Measurements from ENCODE around the gene NKG7. TPM values are rescaled to one million over a fixed set of nuclear protein-coding genes. Genes with fewer than 3 reads are reported as not detected.

Gene NKG7
- total RNA-seq, 1 experiment from 2014 or later = not detected

GRCh38 chr19:51364200-51365106 is 8.0 kb downstream of the NKG7 start:
- DNase-seq (ENCODE audit: low read depth) = no peak

DNA sequence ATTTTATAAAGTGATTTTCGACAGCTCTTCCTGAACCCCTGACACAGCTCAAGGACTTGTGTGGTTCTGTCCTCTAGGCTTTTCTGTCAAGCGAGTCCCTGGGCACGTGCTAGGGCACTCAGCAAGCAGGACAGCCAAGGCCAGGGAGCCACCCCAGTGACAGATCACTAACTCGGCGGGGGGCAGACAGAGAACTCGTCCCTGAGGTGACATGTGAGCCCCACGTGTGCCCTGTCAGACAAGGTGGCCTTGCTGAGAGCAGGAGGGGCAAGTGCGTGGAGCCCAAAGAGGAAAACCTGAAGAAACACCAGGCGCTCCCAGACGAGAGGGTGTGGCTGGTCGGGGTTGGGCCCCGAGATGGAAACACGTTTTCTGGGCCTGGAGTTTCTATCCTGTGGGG is 11.2 kb downstream of the NKG7 start:
- no peak for DNase-seq (ENCODE audit: low read depth)

DNA sequence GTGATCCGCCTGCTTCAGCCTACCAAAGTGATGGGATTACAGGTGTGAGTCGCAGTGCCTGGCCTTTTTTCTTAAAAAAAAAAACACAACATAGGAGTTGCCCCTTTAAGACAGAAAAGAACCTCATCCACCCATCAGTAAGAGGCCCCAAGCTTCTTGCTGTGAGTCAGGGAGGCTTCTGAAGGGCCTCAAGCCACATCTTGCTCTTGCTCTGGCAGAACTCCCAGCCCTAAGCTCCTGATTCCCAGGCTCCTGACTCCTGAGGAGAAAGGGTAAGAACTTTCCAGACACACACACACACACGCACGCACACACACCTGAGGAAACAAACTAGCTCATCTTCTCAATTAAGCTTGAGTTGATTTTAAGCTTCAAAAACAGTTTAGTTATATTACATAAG is 13.2 kb downstream of the NKG7 start:
- peak; percentile 77 for DNase-seq (ENCODE audit: low read depth)

GRCh38 chr19:51357952-51358351 is 14.5 kb downstream of the NKG7 start:
- DNase-seq (ENCODE audit: low read depth) = no peak

DNA sequence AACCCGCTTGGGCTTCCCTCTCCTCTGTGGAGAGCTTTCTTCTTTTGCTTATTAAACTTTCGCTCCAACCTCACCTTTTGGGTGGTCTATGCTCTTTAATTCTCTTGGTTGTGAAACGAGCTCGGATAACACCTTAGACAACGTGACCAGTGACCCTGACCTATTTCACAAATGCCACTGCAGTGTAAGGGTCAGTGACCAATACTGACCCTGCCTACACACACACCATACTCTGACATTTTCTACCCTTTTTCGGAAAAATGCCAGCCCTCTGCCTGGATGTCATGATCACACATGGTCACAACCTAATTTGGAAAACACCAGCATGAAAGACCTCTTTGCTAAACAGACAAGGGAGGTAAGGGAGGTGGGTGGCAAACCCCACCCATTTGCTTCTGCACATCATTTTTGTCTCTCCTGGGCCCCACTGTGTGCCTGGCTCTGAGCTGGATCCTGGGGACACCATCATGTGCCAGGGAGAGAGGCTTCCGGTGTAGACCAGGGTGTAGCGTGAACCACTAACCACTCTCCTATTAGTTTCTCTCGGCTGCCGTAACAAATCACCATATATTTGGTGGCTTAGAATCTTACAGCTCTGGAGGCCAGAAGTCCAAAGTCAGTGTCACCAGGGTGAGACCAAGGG is 16.2 kb downstream of the NKG7 start:
- no peak for DNase-seq (ENCODE audit: low read depth)

DNA sequence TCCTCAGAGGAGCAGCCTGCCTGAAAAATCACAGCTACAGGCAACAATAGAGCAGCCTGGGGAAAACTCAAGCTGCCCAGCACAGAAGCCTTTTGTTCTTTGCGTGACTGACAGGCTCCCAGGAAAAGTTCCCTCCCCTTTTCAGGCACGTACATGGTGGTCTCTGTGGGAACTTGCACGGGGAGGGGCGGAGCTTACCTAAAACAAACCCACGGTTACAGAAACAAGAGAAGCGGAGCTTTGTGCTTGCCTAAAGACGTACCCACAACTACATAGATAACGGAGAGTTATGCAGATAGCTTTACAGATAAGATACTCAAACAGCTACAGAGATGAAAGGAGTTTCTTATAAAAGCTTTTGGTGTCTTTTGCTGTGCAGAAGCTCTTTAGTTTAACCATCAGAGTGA is 17.7 kb downstream of the NKG7 start:
- DNase-seq (ENCODE audit: low read depth) = no peak

DNA sequence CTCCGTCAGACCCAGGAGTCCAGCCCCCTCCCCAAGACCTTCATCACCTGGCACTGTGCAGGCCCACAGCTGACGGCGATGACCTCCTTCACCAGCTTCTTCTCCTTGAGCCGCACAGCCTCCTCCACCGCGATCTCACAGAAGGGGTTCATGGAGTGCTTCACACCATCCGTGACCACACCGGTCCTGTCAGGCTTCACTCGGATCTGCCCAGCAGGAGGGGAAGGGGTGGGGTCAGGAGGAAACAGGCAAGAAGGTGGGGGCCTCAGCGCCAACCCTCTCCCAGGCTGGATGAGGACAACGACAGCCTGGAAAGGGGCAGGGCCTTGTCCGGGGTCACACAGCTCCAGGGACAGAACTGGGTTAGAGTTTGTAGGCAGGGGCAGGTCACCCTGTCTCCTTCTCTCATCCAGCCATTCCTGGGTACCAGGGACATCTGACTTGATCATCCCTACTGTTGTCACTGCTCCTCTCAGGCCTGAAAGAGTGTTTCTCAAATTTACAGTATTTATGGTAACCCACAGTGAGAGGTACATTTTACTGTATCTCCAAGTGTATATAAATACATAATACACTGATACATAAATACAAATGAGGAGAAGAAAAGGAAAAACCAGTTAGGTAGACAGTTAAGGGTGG is 18.2 kb downstream of the NKG7 start:
- no peak for DNase-seq (ENCODE audit: low read depth)

- DNase-seq (ENCODE audit: low read depth) = no peak
Observed at GRCh38 chr19:51352783-51353360, 19.6 kb downstream of the NKG7 start.

DNA sequence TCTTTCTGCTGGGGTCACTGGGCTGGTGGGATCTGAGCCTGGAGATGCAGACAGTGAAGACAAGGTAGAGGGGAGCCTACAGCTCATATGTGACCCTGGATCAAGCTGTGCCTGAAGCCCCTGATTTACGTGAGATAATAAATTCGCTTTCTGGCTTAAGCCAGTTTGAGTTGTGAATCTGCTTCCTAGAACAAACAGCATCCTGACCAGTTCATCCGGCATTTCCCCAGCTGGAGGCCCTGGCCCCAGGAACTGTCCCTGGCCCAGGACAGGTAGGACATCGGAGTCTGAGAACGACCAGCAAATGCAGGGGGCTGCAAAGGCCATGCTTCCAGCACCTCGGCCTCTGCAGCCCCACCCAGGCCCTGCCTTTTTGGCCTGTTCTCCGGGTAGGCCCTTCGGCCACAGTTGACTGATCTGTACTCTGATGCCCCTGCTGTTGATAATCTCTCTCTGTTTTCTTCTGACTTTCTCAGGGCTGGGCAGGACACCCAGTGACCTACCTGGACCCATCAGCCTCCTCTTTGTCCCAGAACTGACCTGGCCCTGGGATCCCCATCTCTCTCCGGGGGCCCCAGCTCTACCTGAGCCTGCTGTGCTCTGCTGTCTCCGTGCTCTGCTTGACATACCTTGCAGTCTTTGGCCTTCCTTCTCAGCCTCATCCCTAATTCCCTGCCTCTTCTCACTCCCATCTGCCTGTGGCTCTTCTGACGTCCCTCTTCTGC is 21.0 kb downstream of the NKG7 start:
- no peak for DNase-seq (ENCODE audit: low read depth)

DNA sequence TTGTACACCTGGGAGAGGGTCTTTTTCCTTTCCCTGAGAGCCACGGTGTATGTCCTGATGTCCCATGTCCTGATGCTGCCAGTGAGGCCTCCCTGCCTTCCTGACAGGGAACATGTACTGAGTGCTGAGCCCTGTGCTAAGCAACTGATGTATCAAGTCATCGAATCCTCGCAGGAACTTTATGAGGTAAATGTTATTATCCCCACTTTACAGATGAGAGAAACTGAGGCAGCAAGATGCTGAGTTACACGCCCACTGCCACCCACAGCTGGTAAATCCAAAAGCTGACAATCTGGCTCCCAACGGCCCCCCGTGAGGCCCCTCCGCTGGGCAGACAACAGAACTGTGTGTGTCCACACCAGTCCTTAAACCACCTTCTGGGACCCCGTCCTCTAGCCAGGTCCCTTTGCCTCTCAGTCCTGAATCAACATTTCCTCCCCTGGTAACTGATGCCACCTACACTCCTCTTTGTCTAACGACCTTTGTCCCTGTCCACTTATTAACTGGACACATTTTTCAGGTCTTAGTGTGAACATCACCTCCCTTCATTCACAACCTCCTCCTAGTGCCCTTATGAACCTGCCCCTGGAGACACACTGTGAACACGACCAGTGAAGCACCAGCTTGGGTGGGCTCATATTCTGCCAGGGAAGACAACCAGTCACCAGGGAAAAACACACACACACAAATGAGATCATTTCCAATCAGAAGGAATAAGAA is 25.1 kb downstream of the NKG7 start:
- DNase-seq (ENCODE audit: low read depth) = no peak

- no peak for DNase-seq (ENCODE audit: low read depth)
Observed at GRCh38 chr19:51346742-51347141, 25.7 kb downstream of the NKG7 start.

- DNase-seq (ENCODE audit: low read depth) = no peak
Observed at GRCh38 chr19:51345076-51345620, 27.3 kb downstream of the NKG7 start.

DNA sequence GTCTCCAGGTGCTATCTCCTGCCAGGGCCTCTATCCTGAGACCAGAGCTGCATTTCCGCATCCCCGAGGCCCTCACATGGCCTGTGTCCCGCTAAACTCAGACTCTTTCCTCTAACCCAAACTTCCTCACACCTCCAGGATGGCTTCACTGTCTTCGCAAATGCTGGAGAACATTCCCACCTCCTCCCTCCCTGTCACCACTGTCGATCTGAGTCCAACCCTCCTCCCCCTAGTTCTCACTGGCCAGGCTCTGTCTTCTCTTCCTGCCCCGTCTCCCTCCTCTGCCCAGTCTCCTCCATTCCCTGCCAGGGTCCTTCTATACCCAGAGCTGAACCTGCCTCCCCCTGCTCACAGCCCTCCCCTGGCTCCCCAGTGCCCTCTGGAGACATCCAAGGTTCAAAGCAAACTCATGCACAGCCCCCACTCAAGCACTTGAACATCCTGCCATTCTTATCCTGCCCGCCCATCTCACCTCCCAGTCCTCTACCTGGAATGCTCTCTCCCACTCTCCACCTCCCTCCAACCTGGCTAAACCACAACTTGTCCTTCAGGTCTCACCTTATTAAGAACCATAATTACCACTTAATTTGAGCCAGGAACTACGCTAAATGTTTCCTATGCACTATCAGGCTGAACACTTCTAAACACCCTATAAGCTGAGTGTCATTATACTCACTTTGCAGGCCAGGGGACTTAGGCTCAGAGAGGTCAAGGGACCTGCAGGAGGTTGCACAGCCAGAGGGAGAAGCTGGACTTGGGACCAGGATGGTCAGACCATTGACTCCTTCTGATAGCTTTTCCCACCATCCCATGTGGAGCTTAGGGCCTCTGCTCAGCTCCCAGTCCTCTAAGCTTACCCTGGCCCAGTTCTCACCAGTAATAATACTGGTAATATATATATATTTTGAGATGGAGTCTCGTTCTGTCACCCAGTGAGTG is 29.6 kb downstream of the NKG7 start:
- DNase-seq (ENCODE audit: low read depth) = no peak

DNA sequence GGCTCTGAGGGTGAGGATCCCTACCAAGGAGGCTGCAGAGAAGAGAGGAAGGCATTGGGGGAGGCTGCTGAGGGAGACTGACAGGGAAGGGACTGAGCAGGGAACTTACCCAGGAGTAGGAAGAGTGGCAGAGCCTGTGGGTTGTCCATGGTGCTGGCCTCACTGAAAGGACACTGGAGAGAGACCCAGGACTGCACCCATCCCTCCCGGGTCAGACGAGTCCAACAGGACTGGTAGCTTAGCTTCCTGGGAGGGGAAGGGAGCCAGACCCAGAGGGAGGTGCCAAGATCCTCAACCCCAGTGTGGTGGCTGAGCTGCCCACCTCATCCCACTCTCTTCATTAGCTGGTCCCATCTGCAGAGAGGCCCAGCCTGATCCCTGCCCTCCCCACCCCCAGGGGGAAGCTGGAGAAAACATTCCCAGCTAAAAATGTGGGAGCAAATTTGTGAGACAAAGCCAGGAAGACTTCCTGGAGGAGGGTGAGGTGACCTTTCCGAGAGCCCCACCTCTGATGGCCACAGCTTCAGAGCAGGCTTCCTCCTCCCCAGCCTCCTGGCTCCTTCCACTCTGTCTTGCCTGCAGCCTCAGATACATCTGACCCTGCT is 30.4 kb downstream of the NKG7 start, which contains the start of gene VSIG10L:
Gene VSIG10L, minus strand, starts transcription at position 164 of the 605 bp plus-strand sequence. Its CDS starts 15 bp downstream, at position 149.
- DNase-seq (ENCODE audit: low read depth) = no peak

- no peak for DNase-seq (ENCODE audit: low read depth)
Observed at GRCh38 chr19:51341066-51341465, 31.4 kb downstream of the NKG7 start.

DNA sequence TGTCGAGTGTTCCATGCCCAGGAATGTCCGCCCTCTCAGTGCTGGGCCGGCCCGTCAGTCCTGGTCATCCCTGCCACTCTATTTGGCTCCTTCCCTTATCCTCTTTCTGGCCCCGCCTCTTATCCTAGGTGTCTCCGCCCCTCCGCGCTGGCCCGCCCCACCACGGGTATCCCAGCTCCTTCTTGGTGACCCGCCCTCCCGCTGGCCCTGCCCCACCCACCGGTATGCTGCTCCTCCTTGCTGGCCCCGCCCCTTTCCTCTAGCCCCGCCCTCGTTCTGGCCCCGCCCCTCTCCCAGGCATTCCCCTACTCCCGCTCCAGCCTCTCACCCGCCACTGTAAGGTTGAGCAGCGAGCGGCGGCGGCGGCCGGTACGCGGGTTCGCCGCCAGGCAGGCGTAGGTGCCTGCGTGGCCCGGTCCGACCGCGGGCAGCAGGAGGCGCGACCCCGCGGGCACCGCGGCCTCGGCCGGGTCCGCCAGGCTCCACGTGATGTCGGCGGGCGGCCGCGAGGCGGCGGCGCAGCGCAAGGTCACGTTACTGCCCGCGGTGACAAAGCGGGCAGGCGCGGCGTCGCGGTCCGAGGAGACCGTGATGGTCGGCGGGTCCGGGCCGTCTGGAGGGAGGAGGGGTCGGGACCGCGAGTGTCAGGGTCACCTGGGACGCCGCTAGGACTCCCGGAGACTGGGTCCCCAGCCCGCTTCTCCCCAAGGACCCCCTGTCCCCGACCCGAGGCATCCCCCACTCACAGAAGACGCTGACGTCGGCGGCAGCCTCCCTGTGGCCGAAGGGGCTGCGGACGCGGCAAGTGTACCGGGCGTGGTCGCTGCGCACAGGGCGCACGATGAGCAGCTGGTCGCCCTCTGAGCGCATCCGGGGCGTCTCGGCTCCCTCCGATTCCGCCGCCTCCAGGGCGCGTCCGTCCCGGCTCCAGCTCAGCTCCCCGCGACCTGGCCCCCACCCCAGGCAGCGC is 32.5 kb downstream of the NKG7 start:
- DNase-seq (ENCODE audit: low read depth) = peak; percentile 92

DNA sequence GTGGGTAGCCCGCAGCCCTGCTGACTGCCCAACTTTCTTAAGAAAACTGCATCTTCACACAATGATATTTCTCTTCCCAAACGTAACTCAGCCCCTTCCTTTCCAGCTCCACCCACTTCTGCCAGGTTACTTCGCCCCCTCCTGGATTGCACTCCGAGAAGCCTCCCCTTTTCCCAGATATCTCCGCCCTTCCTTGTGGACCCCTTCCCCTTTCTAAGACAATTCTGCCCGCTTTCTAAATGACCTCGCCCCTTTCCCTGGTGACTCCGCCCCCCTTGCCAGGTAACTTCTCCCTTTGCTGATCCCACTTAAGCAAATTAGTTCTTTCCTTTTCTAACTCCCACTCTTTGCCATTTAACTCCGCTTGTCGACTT is 33.2 kb downstream of the NKG7 start:
- DNase-seq (ENCODE audit: low read depth) = no peak
